IPS-18a (cell line): ENCODE data around the gene CABLES1.

Experiments
- H3K27ac ChIP-seq: one replicate; pipeline ENCODE4 v1.5.1; 2013; ENCODE audit warnings: low read length
- H3K27me3 ChIP-seq: one replicate; pipeline ENCODE4 v1.6.1; 2013; ENCODE audit warnings: mild to moderate bottlenecking, low read length; ENCODE audit not compliant: control insufficient read depth, insufficient read depth
- H3K36me3 ChIP-seq: one replicate; pipeline ENCODE4 v1.6.1; 2013; ENCODE audit warnings: low read depth, low read length; ENCODE audit not compliant: control insufficient read depth
- H3K4me1 ChIP-seq: one replicate; pipeline ENCODE4 v1.6.1; 2013; ENCODE audit warnings: low read depth, low read length; ENCODE audit not compliant: control insufficient read depth
- H3K4me3 ChIP-seq: one replicate; pipeline ENCODE4 v1.5.1; 2013; ENCODE audit warnings: low read length
- H3K9ac ChIP-seq: one replicate; pipeline ENCODE4 v1.6.1; 2013; ENCODE audit warnings: mild to moderate bottlenecking, low read length, moderate library complexity
- H3K9me3 ChIP-seq: one replicate; pipeline ENCODE4 v1.6.1; 2013; ENCODE audit warnings: low read depth, low read length; ENCODE audit not compliant: control insufficient read depth

Gene CABLES1

DNA sequence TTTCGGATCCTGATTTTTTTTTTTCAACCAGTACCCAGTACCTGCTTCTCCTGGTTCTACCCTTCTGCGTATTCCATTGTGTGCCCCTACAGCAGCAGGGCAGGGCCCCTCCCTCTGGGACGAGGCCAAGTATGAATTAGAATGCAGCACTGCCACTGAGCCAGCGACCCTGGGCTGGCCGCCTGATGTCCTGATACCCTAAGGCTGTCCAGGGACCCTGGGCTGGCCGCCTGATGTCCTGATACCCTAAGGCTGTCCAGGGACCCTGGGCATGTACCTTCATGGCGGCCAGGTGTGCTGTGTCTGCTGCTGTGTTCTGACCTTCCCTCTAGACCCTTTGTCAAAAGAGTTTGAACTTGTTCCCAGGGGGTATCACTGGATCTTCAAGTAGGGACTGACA, 42.9 kb downstream of the CABLES1 start:
- Histone ChIP-seq H3K9ac (no peak overlapping the region), H3K9me3 (no peaks in the 10 kb centered on the region), H3K36me3 (no peaks in the 10 kb centered on the region), H3K4me3 (no peak overlapping the region), H3K27ac (no peak overlapping the region), H3K4me1 (peaks cover 13% of the 10 kb centered on the region), H3K27me3 (no peaks in the 10 kb centered on the region)

DNA sequence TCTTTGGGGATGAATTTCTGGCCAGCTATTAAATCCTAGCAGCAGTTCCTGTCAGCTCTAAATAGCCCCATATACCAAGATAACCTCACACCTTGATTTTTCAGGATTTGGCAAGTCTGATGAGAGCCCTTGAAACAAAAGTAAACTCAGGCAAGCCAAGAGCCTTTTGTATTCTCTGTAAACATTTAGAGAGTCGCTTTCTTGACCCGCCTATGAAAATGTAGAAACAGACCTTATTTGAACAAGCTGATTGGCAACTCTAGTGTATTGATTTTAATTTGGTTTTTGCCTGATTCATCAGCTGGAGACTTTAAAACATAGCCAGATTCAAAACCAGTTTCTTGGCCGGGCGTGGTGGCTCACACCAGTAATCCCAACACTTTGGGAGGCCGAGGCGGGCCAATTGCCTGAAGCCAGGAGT, 43.4 kb downstream of the CABLES1 start:
- Histone ChIP-seq H3K36me3 (no peaks in the 10 kb centered on the region), H3K9me3 (no peaks in the 10 kb centered on the region), H3K4me1 (peaks cover 15% of the 10 kb centered on the region), H3K27ac (no peak overlapping the region), H3K27me3 (no peaks in the 10 kb centered on the region), H3K4me3 (no peak overlapping the region), H3K9ac (no peak overlapping the region)

DNA sequence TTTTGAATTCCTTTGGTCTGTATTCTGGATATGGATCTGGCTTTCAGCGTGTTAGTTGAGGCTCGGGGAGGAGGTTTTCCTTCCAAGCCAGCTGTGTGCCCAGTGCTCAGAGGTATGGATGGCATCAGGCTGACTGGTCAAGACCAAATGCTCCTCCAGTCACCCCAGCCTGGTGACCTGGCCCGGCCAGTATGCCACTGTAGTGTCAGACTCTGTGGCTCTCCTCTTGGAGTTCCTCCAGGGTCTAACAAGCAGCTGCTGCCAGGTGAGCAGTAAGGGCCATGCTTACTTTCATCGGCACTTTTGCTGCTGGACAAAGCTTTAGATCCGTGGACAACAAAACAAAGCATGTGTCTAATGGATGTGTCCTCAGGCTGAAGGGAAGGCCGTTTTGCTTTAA, 44.1 kb downstream of the CABLES1 start:
- H3K4me3 ChIP-seq: no peak overlapping the region
- no peak overlapping the region for H3K27ac ChIP-seq
- H3K36me3 ChIP-seq: no peaks in the 10 kb centered on the region
- no peaks in the 10 kb centered on the region for H3K27me3 ChIP-seq
- no peaks in the 10 kb centered on the region for H3K9me3 ChIP-seq
- peaks cover 19% of the 10 kb centered on the region for H3K4me1 ChIP-seq
- H3K9ac ChIP-seq: no peak overlapping the region

DNA sequence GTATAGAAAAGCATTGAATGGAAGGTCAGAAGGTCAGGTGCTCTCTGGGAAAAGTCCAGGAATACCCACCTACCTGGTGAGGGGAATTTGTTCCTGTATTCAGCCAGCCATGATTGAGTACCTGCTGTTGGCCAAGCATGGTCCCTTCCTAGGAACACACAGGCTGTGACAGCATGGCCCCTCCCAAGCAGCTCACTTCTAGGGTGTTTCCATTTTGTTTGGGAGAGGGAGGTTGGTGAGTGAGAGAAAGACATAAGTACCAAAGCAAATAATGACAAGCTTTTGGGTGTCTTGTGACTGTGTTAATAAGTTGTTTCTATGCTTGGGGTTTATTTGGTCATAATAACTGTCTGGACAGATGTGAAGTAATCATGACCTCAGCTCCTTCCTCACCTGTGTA, 46.3 kb downstream of the CABLES1 start:
- Histone ChIP-seq H3K27me3 (no peaks in the 10 kb centered on the region), H3K4me1 (peaks cover 19% of the 10 kb centered on the region), H3K9ac (no peak overlapping the region), H3K4me3 (no peak overlapping the region), H3K27ac (no peak overlapping the region), H3K36me3 (no peaks in the 10 kb centered on the region), H3K9me3 (no peaks in the 10 kb centered on the region)

DNA sequence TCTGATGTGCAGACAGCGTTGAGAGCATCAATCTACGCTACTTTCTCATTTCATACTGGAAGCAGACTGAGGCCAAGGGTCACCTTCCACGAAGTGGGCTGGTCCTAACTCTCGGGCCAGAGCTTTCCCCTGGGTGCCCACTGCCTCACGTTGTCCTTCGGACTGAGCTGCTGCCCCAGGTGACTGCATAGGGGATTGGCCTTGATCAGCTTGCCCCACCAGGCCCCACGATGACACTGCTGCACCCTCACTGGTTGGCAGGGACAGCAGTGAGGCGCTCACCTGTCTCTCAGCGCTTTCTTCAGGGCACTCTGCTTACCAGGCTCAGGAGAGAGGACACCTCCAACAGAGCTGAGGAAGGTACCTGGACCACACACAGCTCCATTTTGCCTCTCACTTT, 47.3 kb downstream of the CABLES1 start:
- Histone ChIP-seq H3K9ac (no peak overlapping the region), H3K27ac (no peak overlapping the region), H3K27me3 (no peaks in the 10 kb centered on the region), H3K36me3 (no peaks in the 10 kb centered on the region), H3K4me1 (peaks cover 15% of the 10 kb centered on the region), H3K9me3 (no peaks in the 10 kb centered on the region), H3K4me3 (no peak overlapping the region)

DNA sequence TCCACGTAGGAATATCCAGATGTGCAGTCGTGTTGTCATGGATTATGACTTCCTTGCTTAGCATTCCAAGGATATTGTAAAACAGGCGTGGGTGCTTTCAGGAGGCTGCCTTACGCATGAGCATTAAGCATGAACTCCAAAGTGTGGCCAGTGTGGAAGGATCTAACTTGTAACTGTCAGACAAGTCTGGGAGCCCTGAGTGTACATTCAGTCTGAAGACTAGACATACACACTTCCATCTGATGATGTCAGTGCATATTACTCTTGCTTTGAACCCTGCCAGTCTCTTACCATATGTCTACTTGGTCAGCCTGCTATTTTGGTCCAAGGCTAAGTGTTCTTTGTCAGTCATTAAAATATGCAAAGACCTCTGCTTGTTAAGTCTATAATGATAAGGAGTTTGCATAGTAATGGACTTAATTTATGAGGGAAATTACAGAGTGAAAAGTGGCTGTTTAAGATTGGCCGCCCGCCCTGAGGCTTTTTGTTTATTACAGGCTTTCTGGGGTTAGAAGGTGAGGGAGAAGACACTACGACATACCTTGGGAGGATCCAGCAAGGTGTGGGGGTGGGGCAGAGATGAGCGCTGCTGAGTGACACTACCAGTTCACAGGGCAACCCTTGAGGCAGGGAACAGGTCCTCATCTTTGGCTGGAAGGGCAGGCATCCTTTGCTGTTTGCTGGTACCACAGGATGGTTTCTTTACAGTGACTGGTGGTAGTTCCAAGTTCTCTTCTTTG, 48.3 kb downstream of the CABLES1 start:
- Histone ChIP-seq H3K27ac (no peak overlapping the region), H3K9ac (no peak overlapping the region), H3K4me3 (no peak overlapping the region), H3K4me1 (peaks cover 6% of the 10 kb centered on the region), H3K27me3 (no peaks in the 10 kb centered on the region), H3K9me3 (no peaks in the 10 kb centered on the region), H3K36me3 (no peaks in the 10 kb centered on the region)

DNA sequence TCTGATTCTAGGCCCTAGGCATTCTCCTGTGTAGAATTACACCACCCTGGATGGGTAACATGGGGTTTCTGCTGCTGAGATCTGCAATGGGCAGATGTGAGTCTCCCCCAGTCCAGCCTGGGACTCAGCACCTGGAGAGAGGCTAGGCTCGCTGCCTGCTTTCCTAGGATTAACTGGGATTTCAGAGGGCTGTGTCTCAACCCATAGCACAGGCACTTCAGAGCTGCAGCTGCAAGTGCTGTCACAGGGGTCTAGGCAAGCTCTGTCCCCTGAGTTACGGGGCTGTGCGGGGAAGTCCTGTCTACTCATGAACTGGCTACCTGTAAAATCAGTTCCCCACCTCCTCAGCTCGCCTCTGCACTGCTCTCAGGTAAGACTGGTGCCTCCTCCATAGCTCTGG, 51.5 kb downstream of the CABLES1 start:
- no peaks in the 10 kb centered on the region for H3K9me3 ChIP-seq
- H3K4me1 ChIP-seq: peaks cover 6% of the 10 kb centered on the region
- H3K4me3 ChIP-seq: no peak overlapping the region
- H3K9ac ChIP-seq: no peak overlapping the region
- no peaks in the 10 kb centered on the region for H3K36me3 ChIP-seq
- no peak overlapping the region for H3K27ac ChIP-seq
- no peaks in the 10 kb centered on the region for H3K27me3 ChIP-seq

DNA sequence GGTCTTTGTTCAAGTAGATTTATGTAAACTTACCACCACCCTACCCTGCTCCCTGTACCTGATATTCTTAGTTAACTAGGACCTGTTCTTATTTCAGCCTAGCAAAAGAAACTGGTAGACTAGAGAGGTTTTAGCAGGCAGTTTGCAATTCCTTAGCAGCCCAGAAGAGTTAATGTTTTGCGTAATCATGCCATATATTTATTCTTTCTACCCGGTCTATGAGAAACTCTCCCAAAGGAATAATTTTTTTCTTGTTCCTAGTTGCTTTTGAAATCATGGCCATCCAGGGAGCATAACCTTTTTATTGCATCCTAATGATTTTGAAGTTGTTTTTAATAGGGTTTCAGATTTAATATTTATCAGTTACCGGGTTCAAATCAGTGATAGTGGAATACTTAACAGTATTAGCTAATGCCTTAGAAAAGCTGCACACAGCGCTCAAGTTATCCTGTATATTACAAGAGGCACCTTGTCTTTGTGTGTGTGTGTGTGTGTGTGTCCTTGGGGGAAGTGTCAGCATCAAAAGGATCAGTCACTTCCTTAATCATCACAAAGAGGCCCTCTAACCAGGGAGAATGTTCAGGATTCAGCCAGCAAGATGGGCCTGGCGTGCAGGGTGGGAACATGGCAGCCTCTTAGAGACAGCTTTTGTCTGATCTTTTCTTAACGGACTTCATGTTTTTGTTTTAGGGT, 52.9 kb downstream of the CABLES1 start:
- Histone ChIP-seq H3K9me3 (no peaks in the 10 kb centered on the region), H3K9ac (no peak overlapping the region), H3K27ac (no peak overlapping the region), H3K4me1 (peaks cover 6% of the 10 kb centered on the region), H3K36me3 (no peaks in the 10 kb centered on the region), H3K27me3 (no peaks in the 10 kb centered on the region), H3K4me3 (no peak overlapping the region)

DNA sequence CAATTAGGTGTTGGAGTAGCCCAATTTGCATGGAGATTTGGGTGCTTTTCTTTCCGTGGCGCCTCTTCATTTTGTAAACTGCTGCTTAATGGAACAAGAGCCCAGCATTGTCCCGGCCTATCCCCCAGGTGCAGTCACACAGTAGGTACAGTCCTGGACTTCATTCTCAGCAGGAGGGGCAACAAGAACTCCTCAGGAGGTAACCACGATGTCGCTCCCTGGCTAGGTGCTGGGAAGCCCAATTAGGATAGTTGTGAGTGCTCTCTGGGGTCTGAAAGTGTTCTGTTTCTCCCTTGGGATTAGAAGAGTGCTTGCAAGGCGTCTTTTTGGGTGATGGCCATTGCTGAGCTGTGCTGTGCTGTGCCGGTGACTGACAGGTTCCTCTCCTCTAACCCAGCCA, 53.8 kb downstream of the CABLES1 start:
- no peak overlapping the region for H3K4me3 ChIP-seq
- H3K4me1 ChIP-seq: peaks cover 3% of the 10 kb centered on the region
- H3K36me3 ChIP-seq: no peaks in the 10 kb centered on the region
- no peaks in the 10 kb centered on the region for H3K27me3 ChIP-seq
- no peak overlapping the region for H3K9ac ChIP-seq
- H3K27ac ChIP-seq: no peak overlapping the region
- no peaks in the 10 kb centered on the region for H3K9me3 ChIP-seq

DNA sequence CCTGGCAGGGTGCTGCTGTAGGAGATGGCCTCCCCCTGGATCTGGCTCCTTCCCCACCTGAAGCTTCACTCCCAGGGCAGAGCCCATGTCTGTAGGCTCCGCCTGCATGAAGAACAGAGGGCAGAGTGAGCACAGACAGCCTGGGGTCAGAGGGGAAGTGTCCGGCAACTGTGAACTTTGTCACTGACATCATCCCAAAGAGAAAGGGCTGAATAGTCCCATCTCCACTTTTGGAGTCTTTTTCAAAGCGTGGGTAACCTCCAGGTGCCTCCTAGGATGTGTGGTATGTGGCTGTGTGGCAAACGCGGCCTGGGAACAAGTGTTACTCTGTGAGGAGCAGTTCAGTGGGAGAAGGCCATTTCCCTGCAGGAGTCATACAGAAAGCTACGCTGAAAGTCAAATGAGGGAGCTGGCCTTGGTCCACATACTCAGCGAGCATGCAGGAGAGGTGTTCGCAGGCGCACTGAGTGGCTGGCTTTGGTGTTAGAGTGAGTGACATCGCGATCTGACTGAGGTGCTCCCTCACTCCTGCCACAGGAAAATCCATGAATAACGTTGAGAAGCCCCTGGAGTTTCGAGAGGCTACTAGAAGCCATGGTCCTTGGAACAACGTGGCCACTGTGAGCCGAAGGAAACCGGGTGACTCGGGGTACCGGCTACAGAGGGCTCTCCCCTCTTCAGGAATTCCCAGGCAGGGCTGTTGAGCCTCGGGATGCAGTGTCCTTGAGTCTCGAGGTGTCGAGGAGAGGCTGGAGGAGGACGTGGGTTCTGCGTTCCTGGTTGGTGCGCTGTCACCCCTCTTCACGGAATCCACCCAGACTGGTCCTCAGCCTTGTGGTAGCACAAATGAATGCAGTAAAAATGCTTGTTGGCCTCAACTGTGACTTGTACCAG, 54.7 kb downstream of the CABLES1 start:
- Histone ChIP-seq H3K4me3 (no peak overlapping the region), H3K9me3 (no peaks in the 10 kb centered on the region), H3K27me3 (no peaks in the 10 kb centered on the region), H3K9ac (no peak overlapping the region), H3K36me3 (no peaks in the 10 kb centered on the region), H3K4me1 (peaks cover 12% of the 10 kb centered on the region), H3K27ac (no peak overlapping the region)

DNA sequence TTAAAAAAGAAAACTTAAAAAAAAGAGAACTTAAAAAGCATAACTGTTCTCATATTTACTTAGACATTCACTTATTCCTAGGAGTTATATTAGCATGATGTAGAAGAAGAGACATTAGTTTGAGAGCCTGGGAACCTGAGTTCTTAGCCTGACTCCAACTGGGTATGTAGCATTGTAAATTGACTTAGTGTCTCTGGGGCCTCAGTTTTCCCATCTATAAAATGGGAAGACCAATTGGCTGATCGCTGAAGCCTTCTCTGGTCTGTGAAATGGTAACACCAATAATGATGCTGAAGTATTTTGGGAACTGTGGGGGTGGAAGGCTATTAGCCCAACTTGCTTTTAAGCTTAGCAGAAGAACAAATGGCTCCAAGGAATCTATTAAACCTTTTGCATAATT, 55.9 kb downstream of the CABLES1 start:
- H3K36me3 ChIP-seq: no peaks in the 10 kb centered on the region
- no peaks in the 10 kb centered on the region for H3K9me3 ChIP-seq
- H3K27ac ChIP-seq: no peak overlapping the region
- no peaks in the 10 kb centered on the region for H3K27me3 ChIP-seq
- H3K4me3 ChIP-seq: no peak overlapping the region
- H3K9ac ChIP-seq: no peak overlapping the region
- peaks cover 24% of the 10 kb centered on the region for H3K4me1 ChIP-seq
